ENCODE results near the gene LMBR1.

GRCh38 chr7:156819733-156820295, 73.2 kb downstream of the LMBR1 start:
- TF ChIP-seq CTCF (IDR thresholded peaks at IDR 0.05): no peak
- TF ChIP-seq POLR2A (IDR thresholded peaks at IDR 0.05): no peak

All from esophagus squamous epithelium (tissue), 4 donors.